GM23248 (cell line): ENCODE measurements around the gene SSX7. TPM values are rescaled to one million over a fixed set of nuclear protein-coding genes. Genes with fewer than 3 reads are reported as not detected.
"Not testable (repeated sequence)": the region's sequence is repeated elsewhere in the genome, so short reads cannot be mapped to it uniquely, and the experiment has no call there.

Experiments
- DNase-seq: peaks from one replicate; pipeline ENCODE4 v3.0.0-alpha.2; 2015
- H2AFZ ChIP-seq: fragments of 200-600 bp; sonication (generic); 2 replicates; pipeline ENCODE4 v1.6.1; 2016; ENCODE audit warnings: antibody characterized with exemption
- H3F3A ChIP-seq: fragments of 200-600 bp; sonication (generic); 2 replicates; pipeline ENCODE4 v1.6.1; 2016; ENCODE audit warnings: mild to moderate bottlenecking, antibody characterized with exemption, mixed run types; ENCODE audit not compliant: insufficient read depth
- H3K27ac ChIP-seq: fragments of 200-600 bp; sonication (generic); 2 replicates; pipeline ENCODE4 v1.5.1; 2016; ENCODE audit warnings: mild to moderate bottlenecking
- H3K27me3 ChIP-seq: fragments of 200-600 bp; sonication (generic); replicated peaks from 2 replicates; pipeline ENCODE4 v1.6.1; 2016; ENCODE audit warnings: mild to moderate bottlenecking; ENCODE audit not compliant: insufficient read depth
- H3K36me3 ChIP-seq: fragments of 200-600 bp; sonication (generic); 2 replicates; pipeline ENCODE4 v1.6.1; 2016; ENCODE audit warnings: low read depth, mild to moderate bottlenecking
- H3K4me1 ChIP-seq: fragments of 200-600 bp; sonication (generic); 2 replicates; pipeline ENCODE4 v1.6.1; 2016; ENCODE audit warnings: mild to moderate bottlenecking; ENCODE audit not compliant: insufficient read depth
- H3K4me2 ChIP-seq: fragments of 200-600 bp; sonication (generic); one replicate; pipeline ENCODE4 v1.6.1; 2016; ENCODE audit warnings: mild to moderate bottlenecking; ENCODE audit not compliant: unreplicated experiment
- H3K4me3 ChIP-seq: fragments of 200-600 bp; sonication (generic); 2 replicates; pipeline ENCODE4 v1.5.1; 2016; ENCODE audit warnings: mild to moderate bottlenecking
- H3K79me2 ChIP-seq: fragments of 200-600 bp; sonication (generic); 2 replicates; pipeline ENCODE4 v1.6.1; 2016; ENCODE audit warnings: mild to moderate bottlenecking; ENCODE audit not compliant: insufficient read depth
- H3K9ac ChIP-seq: fragments of 200-600 bp; sonication (generic); 2 replicates; pipeline ENCODE4 v1.6.1; 2016; ENCODE audit warnings: mild to moderate bottlenecking
- H3K9me2 ChIP-seq: fragments of 200-600 bp; sonication (generic); 2 replicates; pipeline ENCODE4 v1.6.1; 2016; ENCODE audit warnings: mixed run types, mild to moderate bottlenecking, moderate library complexity; ENCODE audit not compliant: insufficient read depth
- H3K9me3 ChIP-seq: fragments of 200-600 bp; sonication (generic); one replicate; pipeline ENCODE4 v1.6.1; 2017; ENCODE audit warnings: low read depth
- H4K20me1 ChIP-seq: fragments of 200-600 bp; sonication (generic); 2 replicates; pipeline ENCODE4 v1.6.0; 2016; ENCODE audit not compliant: insufficient read depth
- EZH2 ChIP-seq: fragments of 200-600 bp; sonication (generic); IDR thresholded peaks from 2 replicates; pipeline ENCODE4 v1.6.1; 2018; ENCODE audit warnings: antibody characterized with exemption, mild to moderate bottlenecking; ENCODE audit not compliant: insufficient read depth, poor library complexity, severe bottlenecking
- EZH2phosphoT487 ChIP-seq: fragments of 200-600 bp; sonication (generic); IDR thresholded peaks from 2 replicates; pipeline ENCODE4 v1.6.1; 2018; ENCODE audit warnings: antibody characterized with exemption, moderate library complexity, mild to moderate bottlenecking, low read depth; ENCODE audit not compliant: insufficient read depth
- WGBS, 2 experiments: methylation state at CpG; one replicate each; pipeline ENCODE4 v1.1.6; 2015 to 2017; ENCODE audit warnings: low lambda C conversion rate in 2 of 2, low coverage in 1 of 2; ENCODE audit errors: missing lambda C conversion rate in 2 of 2; 5-methylcytosine and 5-hydroxymethylcytosine counted together
- in situ Hi-C: fragments of 300-500 bp; cut with MboI; formaldehyde crosslinking; loops from 2 replicates; pipeline ENCODE4 v1.15.0; 2020
- polyA plus RNA-seq: library from polyadenylated mRNA; unstranded; fragments of >200 nt; fragmentation: Nextera tagmentation; extraction: Ambion mirVana; gene quantifications from 2 replicates; pipeline ENCODE4 v1.2.1, GENCODE V29; 2016
- small RNA-seq: library from RNA; depleted of rRNA; stranded (forward); fragments of <200 nt; gene quantifications from one replicate; pipeline ENCODE3, GENCODE V24; 2014; ENCODE audit warnings: low read depth, low replicate concordance
- total RNA-seq: library from RNA; depleted of rRNA; stranded (reverse); fragments of >200 nt; shearing (Covaris generic); gene quantifications from 2 replicates; pipeline ENCODE4 v1.2.3, GENCODE V29; 2014; rRNA removed

Gene SSX7
- total and polyA plus RNA-seq, 2 experiments from 2014 or later = not detected

DNA sequence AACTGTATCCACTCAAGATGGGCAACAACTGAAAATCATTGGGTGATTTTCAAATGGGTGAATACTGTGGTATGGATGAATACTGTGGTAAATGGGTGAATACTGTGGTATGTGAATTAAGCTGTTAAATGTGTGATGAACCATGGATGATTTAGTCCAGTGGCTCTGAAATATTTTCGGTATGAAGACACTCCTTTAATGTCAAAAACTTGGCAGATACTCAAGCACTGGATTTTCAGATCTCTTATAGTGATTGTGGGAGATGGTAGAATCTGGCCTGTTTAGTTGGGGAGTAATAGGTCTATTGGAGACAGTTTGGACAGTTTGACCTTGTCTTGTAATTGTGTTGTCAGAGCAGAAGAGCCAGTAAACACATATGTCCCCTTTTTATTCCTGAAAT lies 45.7 kb downstream of the SSX7 start:
- Histone ChIP-seq H3K9me2 (no peaks in the 10 kb centered on the region), H3K4me2 (no peak overlapping the region), H3K4me1 (no peaks in the 10 kb centered on the region), H3F3A (no peaks in the 10 kb centered on the region), H3K27ac (no peak overlapping the region), H4K20me1 (no peaks in the 10 kb centered on the region), H3K9me3 (no peaks in the 10 kb centered on the region), H3K36me3 (no peaks in the 10 kb centered on the region), H2AFZ (no peak overlapping the region), H3K27me3 (no peaks in the 10 kb centered on the region), H3K79me2 (no peaks in the 10 kb centered on the region), H3K4me3 (no peak overlapping the region), H3K9ac (no peak overlapping the region)
- in situ Hi-C loops = no loop called here
- WGBS, 2 experiments = 0% methylated on average over 1 of the region's 1 CpG
- DNase-seq = no peak
- no peak for TF ChIP-seq EZH2
- TF ChIP-seq EZH2phosphoT487 = no peak

DNA sequence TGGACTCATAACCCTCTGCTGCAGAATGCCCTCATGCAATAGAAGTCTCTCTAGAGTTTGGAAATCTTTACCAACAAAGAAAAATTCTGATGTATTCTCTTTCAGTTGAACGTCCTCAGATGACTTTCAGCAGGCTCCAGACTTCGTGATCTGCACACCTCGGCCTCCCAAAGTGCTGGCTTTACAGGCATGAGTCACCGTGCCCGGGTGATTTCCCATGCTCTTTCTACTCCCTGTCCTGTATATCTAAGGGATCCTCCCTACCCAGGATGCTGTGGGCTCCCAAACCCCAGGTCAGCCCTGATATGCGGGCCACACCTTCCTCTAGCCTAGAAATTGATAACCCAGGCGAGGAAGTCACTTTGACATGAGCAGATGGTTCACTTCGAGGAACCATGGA lies 51.5 kb downstream of the SSX7 start:
- H3F3A ChIP-seq, H2AFZ ChIP-seq, H3K4me2 ChIP-seq, H3K9ac ChIP-seq, in situ Hi-C loops, H3K4me3 ChIP-seq, H3K4me1 ChIP-seq, DNase-seq, H3K27ac ChIP-seq, H3K36me3 ChIP-seq, H3K9me2 ChIP-seq, H3K79me2 ChIP-seq, H4K20me1 ChIP-seq, H3K9me3 ChIP-seq, H3K27me3 ChIP-seq: not testable (repeated sequence)
- WGBS, 2 experiments = 25 to 34% methylated on average over 6 to 8 of the region's 8 CpGs

DNA sequence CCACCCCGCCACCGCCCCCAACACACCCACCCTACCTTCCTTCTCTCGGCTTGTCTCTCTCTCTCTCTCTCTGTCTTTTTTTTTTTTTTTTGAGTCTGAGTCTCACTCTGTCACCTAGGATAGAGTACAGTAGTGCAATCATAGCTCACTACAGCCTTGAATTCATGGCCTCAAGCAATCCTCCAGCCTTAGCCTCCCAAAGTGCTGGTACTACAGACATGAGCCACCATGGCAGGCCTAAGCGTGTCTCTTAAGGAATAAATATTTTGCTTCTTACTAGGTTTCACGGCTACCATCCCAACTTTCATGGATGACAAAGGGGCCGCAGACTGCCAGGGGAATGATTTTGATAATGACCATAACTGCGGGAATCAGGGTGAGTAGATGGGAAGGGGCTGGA lies 55.8 kb downstream of the SSX7 start:
- Histone ChIP-seq H3K27me3 (no peaks in the 10 kb centered on the region), H3F3A (no peaks in the 10 kb centered on the region), H3K4me2 (no peak overlapping the region), H3K9ac (no peak overlapping the region), H3K27ac (no peak overlapping the region), H4K20me1 (no peaks in the 10 kb centered on the region), H3K79me2 (no peaks in the 10 kb centered on the region), H3K4me1 (no peaks in the 10 kb centered on the region), H3K36me3 (no peaks in the 10 kb centered on the region), H3K9me2 (no peaks in the 10 kb centered on the region), H3K4me3 (no peak overlapping the region), H3K9me3 (no peaks in the 10 kb centered on the region), H2AFZ (no peak overlapping the region)
- in situ Hi-C loops = loop anchor here (25.0 kb wide), 1 partner anchor 263 kb away; the partner anchor contains the start of gene XAGE3
- no peak for DNase-seq
- 32 to 35% methylated on average over 4 to 6 of the region's 7 CpGs for WGBS, 2 experiments
- TF ChIP-seq EZH2 = no peak
- no peak for TF ChIP-seq EZH2phosphoT487

DNA sequence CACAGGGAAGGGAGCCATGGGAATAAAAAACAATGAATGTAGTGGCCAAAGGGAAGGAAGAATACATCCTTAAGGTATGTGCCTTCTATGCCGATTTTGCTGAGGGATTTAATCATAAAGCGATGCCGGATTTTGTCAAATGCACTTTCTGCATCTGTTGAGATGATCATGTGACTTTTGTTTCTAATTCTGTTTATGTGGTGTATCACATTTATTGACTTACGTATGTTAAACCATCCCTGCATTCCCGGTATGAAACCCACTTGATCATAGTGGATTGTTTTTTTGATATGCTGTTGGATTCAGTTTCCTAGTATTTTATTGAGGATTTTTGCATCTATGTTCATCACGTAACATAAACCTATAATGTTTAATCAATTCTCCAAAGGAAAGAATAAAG lies 60.0 kb downstream of the SSX7 start:
- TF ChIP-seq EZH2phosphoT487 (no peak), EZH2 (no peak)
- in situ Hi-C loops = loop anchor here (25.0 kb wide), 1 partner anchor 268 kb away; the partner anchor contains the start of gene XAGE3
- H3K4me1 ChIP-seq = no peaks in the 10 kb centered on the region
- H3K27ac ChIP-seq = no peak overlapping the region
- no peaks in the 10 kb centered on the region for H3K27me3 ChIP-seq
- H3K4me2 ChIP-seq = no peak overlapping the region
- no peak overlapping the region for H2AFZ ChIP-seq
- H3K36me3 ChIP-seq = no peaks in the 10 kb centered on the region
- no peak overlapping the region for H3K4me3 ChIP-seq
- no peak for DNase-seq
- no peaks in the 10 kb centered on the region for H3K79me2 ChIP-seq
- H3K9me2 ChIP-seq = no peaks in the 10 kb centered on the region
- H3F3A ChIP-seq = no peaks in the 10 kb centered on the region
- no peaks in the 10 kb centered on the region for H3K9me3 ChIP-seq
- WGBS, 2 experiments = 60 to 68% methylated on average over 6 of the region's 6 CpGs
- no peaks in the 10 kb centered on the region for H4K20me1 ChIP-seq
- H3K9ac ChIP-seq = no peak overlapping the region

Small RNAs within 50 kb of the gene (small RNA-seq; reads per million reads assigned to genes)
- not detected for gene AL450023.3
- not detected for gene RNA5SP504

Other genes starting within 250 kb of the SSX7 start
- gene XAGE1A, start 159.1 kb downstream of the SSX7 start, total RNA-seq = not detected in 2 replicates
- gene XAGE1A, start 159.1 kb downstream of the SSX7 start, polyA plus RNA-seq = not detected in 2 replicates
- gene XAGE1B, start 137.8 kb downstream of the SSX7 start, total RNA-seq = not detected in 2 replicates
- gene XAGE1B, start 137.8 kb downstream of the SSX7 start, polyA plus RNA-seq = not detected in 2 replicates
- not detected in 2 replicates for gene SSX2, start 52.3 kb upstream of the SSX7 start, total RNA-seq
- gene SSX2, start 52.3 kb upstream of the SSX7 start, polyA plus RNA-seq = not detected in 2 replicates
- not detected in 2 replicates for gene SSX2B, start 96.4 kb upstream of the SSX7 start, total RNA-seq
- gene SSX2B, start 96.4 kb upstream of the SSX7 start, polyA plus RNA-seq = not detected in 2 replicates
- not detected in 2 replicates for gene SPANXN5, start 142.5 kb upstream of the SSX7 start, total RNA-seq
- not detected in 2 replicates for gene SPANXN5, start 142.5 kb upstream of the SSX7 start, polyA plus RNA-seq
- not detected in 2 replicates for gene XAGE5, start 156.4 kb upstream of the SSX7 start, total RNA-seq
- gene XAGE5, start 156.4 kb upstream of the SSX7 start, polyA plus RNA-seq = not detected in 2 replicates
- not detected in 2 replicates for gene XAGE3, start 213.2 kb upstream of the SSX7 start, total RNA-seq
- not detected in 2 replicates for gene XAGE3, start 213.2 kb upstream of the SSX7 start, polyA plus RNA-seq
- 24.5 and 31.1 TPM in 2 replicates for gene FAM156B, start 242.4 kb upstream of the SSX7 start, total RNA-seq
- gene FAM156B, start 242.4 kb upstream of the SSX7 start, polyA plus RNA-seq = 17.1 and 22.6 TPM in 2 replicates